ENCODE results near the gene E2F6. TPM values are rescaled to one million over a fixed set of nuclear protein-coding genes. Genes with fewer than 3 reads are reported as not detected.

Gene E2F6
- total and polyA plus RNA-seq, 2 of the 4 experiments (the other 2 are of a cell fraction): 8.2 to 10.9 TPM

- Histone ChIP-seq H3K9me3 (ENCODE audit: control insufficient read depth, insufficient read depth, low read length) (peaks cover 4% of the 10 kb centered on the region), H2BK20ac (ENCODE audit: low read depth, low read length) (no peak overlapping the region), H4K5ac (ENCODE audit: low read depth, low read length) (no peak overlapping the region), H3K9ac (ENCODE audit: low read depth, low read length) (no peak overlapping the region), H3K27me3 (ENCODE audit: control insufficient read depth, insufficient read depth, low read length) (no peaks in the 10 kb centered on the region), H4K8ac (ENCODE audit: low read depth in 2 of 2, low read length in 2 of 2) (no peak overlapping the region), H3K4me1 (ENCODE audit: control insufficient read depth, insufficient read depth, low read length) (no peaks in the 10 kb centered on the region; the same call in 1 of the 2 replicates), H3K9me1 (ENCODE audit: insufficient read depth, low read length) (no peaks in the 10 kb centered on the region), H4K91ac (ENCODE audit: insufficient read depth, low read depth, low read length) (no peak overlapping the region), H3K56ac (ENCODE audit: extremely low read depth, insufficient read depth, low read length) (no peak overlapping the region), H3K14ac (replicated peaks; ENCODE audit: low read depth, low read length) (no peak overlapping the region), H2BK120ac (ENCODE audit: low read depth, low read length) (no peak overlapping the region), H4K20me1 (ENCODE audit: insufficient read depth, low read length) (no peaks in the 10 kb centered on the region), H2AK5ac (ENCODE audit: low read depth, low read length) (no peak overlapping the region), H3K4me2 (ENCODE audit: low read depth, low read length) (no peak overlapping the region), H2BK5ac (ENCODE audit: low read depth, low read length, poor library complexity, severe bottlenecking) (no peak overlapping the region), H3K23ac (ENCODE audit: low read depth, low read length) (no peak overlapping the region), H3K27ac (ENCODE audit: insufficient read depth, low read length) (no peak overlapping the region), H3K36me3 (ENCODE audit: control insufficient read depth, insufficient read depth, low read length) (no peaks in the 10 kb centered on the region), H3K4ac (ENCODE audit: low read depth, low read length) (no peak overlapping the region), H2BK15ac (ENCODE audit: low read depth, low read length) (no peak overlapping the region), H3K79me1 (ENCODE audit: low read depth in 1 of 2, low read length in 2 of 2) (0 out of 4 replicates have a peak, but pooled peaks cover 0 to 5% of the 10 kb centered on the region in 2 experiments), H2AFZ (replicated peaks; ENCODE audit: low read length, poor library complexity) (no peak overlapping the region), H2AK9ac (replicated peaks; ENCODE audit: low read depth, low read length, poor library complexity) (no peak overlapping the region), H3K4me3 (ENCODE audit: insufficient read depth, low read depth, low read length) (no peak overlapping the region), H3K18ac (ENCODE audit: low read depth, low read length) (no peak overlapping the region)
- WGBS, 2 experiments (ENCODE audit: extremely low coverage in 2 of 2, insufficient read length in 1 of 2): no CpG with 5 or more reads among the region's 2 CpGs
- ChIA-PET POLR2A (ENCODE audit: unreplicated experiment) (no interaction called here), CTCF (no interaction called here)
- intact Hi-C loops (cut with micrococcal nuclease): no loop called here
- TF ChIP-seq BHLHE40 (IDR thresholded peaks at IDR 0.05; ENCODE audit: low read depth, low read length): no peak
- TF ChIP-seq POLR2A (IDR thresholded peaks at IDR 0.05; ENCODE audit: low read depth, low read length): no peak
- TF ChIP-seq NFE2L2 (IDR thresholded peaks at IDR 0.05; ENCODE audit: low read depth, low read length): no peak
- TF ChIP-seq FOS (IDR thresholded peaks at IDR 0.05; ENCODE audit: low read depth, low read length): no peak
- TF ChIP-seq MAZ (IDR thresholded peaks at IDR 0.05; ENCODE audit: borderline replicate concordance, low read depth, low read length): no peak
- TF ChIP-seq SMC3 (IDR thresholded peaks at IDR 0.05; ENCODE audit: low read depth, low read length): no peak
- no peak for TF ChIP-seq MXI1 (IDR thresholded peaks at IDR 0.05; ENCODE audit: borderline replicate concordance, low read depth, low read length)
- no peak for TF ChIP-seq RAD21 (IDR thresholded peaks at IDR 0.05; ENCODE audit: low read length)
- no peak for TF ChIP-seq CTCF (conservative IDR thresholded peaks at IDR 0.05; ENCODE audit: low read depth, low read length)
- no peak for TF ChIP-seq CHD1 (IDR thresholded peaks at IDR 0.05; ENCODE audit: low read depth, low read length)
- TF ChIP-seq RFX5 (IDR thresholded peaks at IDR 0.05; ENCODE audit: low read depth, low read length): no peak
- no peak for TF ChIP-seq USF2 (IDR thresholded peaks at IDR 0.05; ENCODE audit: low read depth, low read length)
- no peak for TF ChIP-seq CEBPB (IDR thresholded peaks at IDR 0.05; ENCODE audit: low read depth, low read length)
- no peak for TF ChIP-seq RCOR1 (IDR thresholded peaks at IDR 0.05; ENCODE audit: insufficient replicate concordance, low read length)
- no peak for TF ChIP-seq ELK1 (IDR thresholded peaks at IDR 0.05; ENCODE audit: borderline replicate concordance, low read depth, low read length)
- no peak for TF ChIP-seq MAFK (IDR thresholded peaks at IDR 0.05; ENCODE audit: low read depth, low read length)
- DNase-seq (no peak), ATAC-seq (ENCODE audit: low read depth) (no peak)
- in situ Hi-C loops (cut with MboI; ENCODE audit: low sequenced_read_pairs): loop anchor here (5.0 kb wide), 1 partner anchor 179 kb away; no protein-coding TSS in a partner anchor
- dilution Hi-C loops (cut with HindIII; ENCODE audit: low sequenced_read_pairs, unreplicated experiment): no loop called here
- no TSS peak for BruUV-seq (replicated peaks)
Measured at GRCh38 chr2:11416186-11416585, 49.8 kb downstream of the E2F6 start.
